ENCODE measurements around the gene SIT1.

The SIT1 gene

GRCh38 chr9:35650341-35651158 lies at the start of gene SIT1:
Gene SIT1 (minus strand): TSS chr9:35650931. CDS start chr9:35650853, 78 bp downstream.
- DNase-seq (ENCODE audit: low read depth), result no peak

- no peak for DNase-seq (ENCODE audit: low read depth)
Measured at GRCh38 chr9:35700031-35700430, 49.3 kb upstream of the SIT1 start.

- no peak for DNase-seq (ENCODE audit: low read depth)
Measured at GRCh38 chr9:35698231-35698630, 47.5 kb upstream of the SIT1 start.

- DNase-seq (ENCODE audit: low read depth), result no peak
Measured at GRCh38 chr9:35697486-35697885, 46.8 kb upstream of the SIT1 start.

GRCh38 chr9:35696520-35697215 lies 45.9 kb upstream of the SIT1 start:
- peak; percentile 44 for DNase-seq (ENCODE audit: low read depth)

- no peak for DNase-seq (ENCODE audit: low read depth)
Measured at GRCh38 chr9:35695943-35696401, 45.2 kb upstream of the SIT1 start.

- DNase-seq (ENCODE audit: low read depth), result no peak
Measured at GRCh38 chr9:35691757-35692301, 41.1 kb upstream of the SIT1 start.

- DNase-seq (ENCODE audit: low read depth), result no peak
Measured at GRCh38 chr9:35691334-35691650, 40.6 kb upstream of the SIT1 start.

- DNase-seq (ENCODE audit: low read depth), result peak; percentile 15
Measured at GRCh38 chr9:35690614-35691333, 40.0 kb upstream of the SIT1 start.

GRCh38 chr9:35690294-35690613 lies 39.5 kb upstream of the SIT1 start:
- DNase-seq (ENCODE audit: low read depth), result no peak

GRCh38 chr9:35689542-35690293 lies 39.0 kb upstream of the SIT1 start, which contains the start of gene TPM2:
Gene TPM2 (minus strand): TSS chr9:35689925. CDS start chr9:35689817, 108 bp downstream.
- no peak for DNase-seq (ENCODE audit: low read depth)

- DNase-seq (ENCODE audit: low read depth), result no peak
Measured at GRCh38 chr9:35688558-35689541, 38.1 kb upstream of the SIT1 start.

GRCh38 chr9:35687972-35688557 lies 37.3 kb upstream of the SIT1 start:
- DNase-seq (ENCODE audit: low read depth), result no peak

- no peak for DNase-seq (ENCODE audit: low read depth)
Measured at GRCh38 chr9:35687306-35687705, 36.6 kb upstream of the SIT1 start.

GRCh38 chr9:35686222-35687203 lies 35.8 kb upstream of the SIT1 start:
- no peak for DNase-seq (ENCODE audit: low read depth)

GRCh38 chr9:35685506-35685905 lies 34.8 kb upstream of the SIT1 start:
- no peak for DNase-seq (ENCODE audit: low read depth)

GRCh38 chr9:35684921-35685320 lies 34.2 kb upstream of the SIT1 start:
- no peak for DNase-seq (ENCODE audit: low read depth)

GRCh38 chr9:35683323-35683722 lies 32.6 kb upstream of the SIT1 start:
- DNase-seq (ENCODE audit: low read depth), result no peak

All from activated T-helper 9 cell treated with anti-CD3 and anti-CD28 coated beads, Interleukin-2, amount 50 U/mL, for 16 hours (primary cell).